Kidney epithelial cell (primary cell): Measurements from ENCODE around the gene TLR5. TPM values are rescaled to one million over a fixed set of nuclear protein-coding genes. Genes with fewer than 3 reads are reported as not detected.

Experiments
- DNase-seq: peaks from one replicate; pipeline ENCODE4 v3.0.0-alpha.2; 2010; ENCODE audit warnings: low read depth
- H3K27me3 ChIP-seq: 2 replicates; pipeline ENCODE4 v1.6.0; 2011; ENCODE audit warnings: low read length; ENCODE audit not compliant: control insufficient read depth, insufficient read depth
- H3K36me3 ChIP-seq: 2 replicates; pipeline ENCODE4 v1.5.1; 2011; ENCODE audit warnings: low read length; ENCODE audit not compliant: control insufficient read depth, insufficient read depth
- H3K4me3 ChIP-seq: 2 replicates; pipeline ENCODE4 v1.5.1; 2011; ENCODE audit warnings: low read depth, mild to moderate bottlenecking, control low read depth, low read length
- CTCF ChIP-seq: IDR thresholded peaks from 2 replicates; pipeline ENCODE4 v1.5.1; 2011; ENCODE audit warnings: mild to moderate bottlenecking, moderate library complexity, low read length, control low read depth, inconsistent platforms; ENCODE audit not compliant: insufficient read depth, poor library complexity, severe bottlenecking
- total RNA-seq: library from RNA; depleted of rRNA; stranded (reverse); fragments of >200 nt; gene quantifications from 2 replicates; pipeline ENCODE4 v1.2.3, GENCODE V29; 2015

The TLR5 gene
- 0.07 and 3.7 TPM in 2 replicates for total RNA-seq

GRCh38 chr1:223142795-223143536, at the start of gene TLR5:
Gene TLR5, minus strand, starts transcription at chr1:223143248. Its CDS starts 30,217 bp downstream, at chr1:223113031.
- Histone ChIP-seq H3K4me3 (peak within 1 kb of the TSS; percentile 56), H3K36me3 (no peaks in the 10 kb centered on the region), H3K27me3 (no peaks in the 10 kb centered on the region)
- DNase-seq: no peak
- peak; percentile 77 for TF ChIP-seq CTCF

GRCh38 chr1:223189903-223190724, 47.1 kb upstream of the TLR5 start:
- DNase-seq: no peak
- no peak overlapping the region for H3K4me3 ChIP-seq
- TF ChIP-seq CTCF: no peak
- no peaks in the 10 kb centered on the region for H3K27me3 ChIP-seq
- no peaks in the 10 kb centered on the region for H3K36me3 ChIP-seq

GRCh38 chr1:223189525-223189902, 46.5 kb upstream of the TLR5 start:
- no peak for TF ChIP-seq CTCF
- no peaks in the 10 kb centered on the region for H3K27me3 ChIP-seq

GRCh38 chr1:223188618-223189356, 45.7 kb upstream of the TLR5 start:
- no peak for DNase-seq
- Histone ChIP-seq H3K27me3 (no peaks in the 10 kb centered on the region), H3K4me3 (no peak overlapping the region), H3K36me3 (no peaks in the 10 kb centered on the region)
- TF ChIP-seq CTCF: no peak

More at GRCh38 chr1:223189525-223189902, 46.5 kb upstream of the TLR5 start:
- DNase-seq: no peak
- Histone ChIP-seq H3K36me3 (no peaks in the 10 kb centered on the region), H3K4me3 (no peak overlapping the region)

- no peak overlapping the region for H3K4me3 ChIP-seq
- no peaks in the 10 kb centered on the region for H3K36me3 ChIP-seq
- H3K27me3 ChIP-seq: no peaks in the 10 kb centered on the region
- no peak for TF ChIP-seq CTCF
- no peak for DNase-seq
These were observed 43.8 kb upstream of the TLR5 start for GRCh38 chr1:223186800-223187199.
